ENCODE measurements around the gene TMEM175.

DNA sequence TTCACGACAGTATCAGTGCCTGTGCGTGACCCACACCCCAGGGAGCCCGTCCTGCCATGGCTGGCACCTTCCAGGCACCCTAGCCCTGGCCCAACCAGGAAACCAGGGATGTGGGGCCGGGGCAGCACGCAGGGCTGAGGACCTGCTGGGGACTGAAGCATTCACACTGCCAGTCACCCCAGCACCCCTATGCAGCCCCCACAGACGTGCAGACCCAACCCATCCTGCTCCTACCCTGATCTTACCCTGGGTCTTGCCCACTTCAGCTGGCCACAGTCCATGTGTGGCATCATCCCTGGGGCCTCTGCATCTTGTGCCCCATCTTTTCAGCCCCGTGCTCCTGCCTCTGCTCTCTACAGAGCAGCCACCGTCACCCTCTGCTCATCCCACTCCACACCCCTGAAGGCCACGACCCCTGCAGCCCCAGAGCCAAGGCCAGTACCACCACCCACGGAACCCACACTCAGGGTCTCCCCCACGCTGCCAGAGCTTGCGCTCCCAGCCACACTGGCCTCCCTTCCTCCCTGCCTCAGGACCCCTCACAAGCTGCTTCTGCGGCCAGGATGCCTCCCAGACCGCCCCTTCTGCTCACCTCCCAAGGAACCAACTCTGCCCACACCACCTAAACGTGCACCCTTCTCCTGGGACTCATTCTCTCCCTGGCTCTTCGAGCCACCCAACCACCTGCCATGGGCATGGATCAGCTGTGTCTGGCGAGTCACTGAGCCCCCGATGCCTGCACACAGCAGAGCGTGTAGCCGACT, 25.7 kb upstream of the TMEM175 start:
- TF ChIP-seq POLR2A (IDR thresholded peaks at IDR 0.05; ENCODE audit: low read length) (no peak), GATA1 (IDR thresholded peaks at IDR 0.05; ENCODE audit: low read depth, low read length) (no peak)
